ENCODE measurements around the gene FGFRL1.
A peak's percentile ranks its signal among the peaks of the same experiment; 100 is the strongest.
"Not testable (repeated sequence)": the region's sequence is repeated elsewhere in the genome, so short reads cannot be mapped to it uniquely, and the experiment has no call there.

FGFRL1 gene

DNA sequence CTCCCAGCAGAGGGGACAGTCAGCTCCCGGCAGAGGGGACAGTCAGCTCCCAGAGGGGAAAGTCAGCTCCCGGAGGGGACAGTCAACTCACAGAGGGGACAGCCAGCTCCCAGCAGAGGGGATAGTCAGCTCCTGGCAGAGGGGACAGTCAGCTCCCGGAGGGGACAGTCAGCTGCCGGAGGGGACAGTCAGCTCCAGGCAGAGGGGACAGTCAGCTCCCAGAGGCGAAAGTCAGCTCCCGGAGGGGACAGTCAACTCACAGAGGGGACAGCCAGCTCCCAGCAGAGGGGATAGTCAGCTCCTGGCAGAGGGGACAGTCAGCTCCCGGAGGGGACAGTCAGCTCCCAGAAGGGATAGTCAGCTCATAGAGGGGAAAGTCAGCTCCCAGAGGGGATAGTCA is 42.5 kb downstream of the FGFRL1 start:
- Histone ChIP-seq H3K27me3 (ENCODE audit: control insufficient read depth in 2 of 2, insufficient read depth in 2 of 2, low read length in 2 of 2) (peaks cover 15 to 32% of the 10 kb centered on the region in 2 donors), H3K4me1 (ENCODE audit: control insufficient read depth in 2 of 2, insufficient read depth in 2 of 2, low read length in 2 of 2) (peaks cover 7 to 16% of the 10 kb centered on the region in 2 donors)
- H3K36me3 ChIP-seq (ENCODE audit: control insufficient read depth in 2 of 2, insufficient read depth in 2 of 2, low read length in 2 of 2); H3K9ac ChIP-seq (ENCODE audit: low read depth in 1 of 2, low read length in 2 of 2); H3K9me3 ChIP-seq (ENCODE audit: control insufficient read depth in 2 of 2, low read length in 2 of 2); H3K4me3 ChIP-seq (ENCODE audit: low read length in 2 of 2); H3K27ac ChIP-seq (ENCODE audit: low read depth in 2 of 2, low read length in 2 of 2): not testable (repeated sequence)

DNA sequence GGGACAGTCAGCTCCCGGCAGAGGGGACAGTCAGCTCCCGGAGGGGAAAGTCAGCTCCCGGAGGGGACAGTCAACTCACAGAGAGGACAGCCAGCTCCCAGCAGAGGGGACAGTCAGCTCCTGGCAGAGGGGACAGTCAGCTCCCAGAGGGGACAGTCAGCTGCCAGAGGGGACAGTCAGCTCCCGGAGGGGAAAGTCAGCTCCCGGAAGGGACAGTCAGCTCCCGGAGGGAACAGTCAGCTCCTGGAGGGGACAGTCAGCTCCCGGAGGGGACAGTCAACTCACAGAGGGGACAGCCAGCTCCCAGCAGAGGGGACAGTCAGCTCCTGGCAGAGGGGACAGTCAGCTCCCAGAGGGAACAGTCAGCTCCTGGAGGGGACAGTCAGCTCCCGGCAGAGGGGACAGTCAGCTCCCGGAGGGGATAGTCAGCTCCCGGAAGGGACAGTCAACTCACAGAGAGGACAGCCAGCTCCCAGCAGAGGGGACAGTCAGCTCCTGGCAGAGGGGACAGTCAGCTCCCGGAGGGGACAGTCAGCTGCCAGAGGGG is 43.3 kb downstream of the FGFRL1 start:
- not testable (repeated sequence) for H3K4me3 ChIP-seq (ENCODE audit: low read length in 2 of 2); H3K9ac ChIP-seq (ENCODE audit: low read depth in 1 of 2, low read length in 2 of 2); H3K27ac ChIP-seq (ENCODE audit: low read depth in 2 of 2, low read length in 2 of 2); H3K36me3 ChIP-seq (ENCODE audit: control insufficient read depth in 2 of 2, insufficient read depth in 2 of 2, low read length in 2 of 2); H3K9me3 ChIP-seq (ENCODE audit: control insufficient read depth in 2 of 2, low read length in 2 of 2)
- Histone ChIP-seq H3K4me1 (ENCODE audit: control insufficient read depth in 2 of 2, insufficient read depth in 2 of 2, low read length in 2 of 2) (peaks cover 9 to 20% of the 10 kb centered on the region in 2 donors), H3K27me3 (ENCODE audit: control insufficient read depth in 2 of 2, insufficient read depth in 2 of 2, low read length in 2 of 2) (peaks cover 15 to 32% of the 10 kb centered on the region in 2 donors)

DNA sequence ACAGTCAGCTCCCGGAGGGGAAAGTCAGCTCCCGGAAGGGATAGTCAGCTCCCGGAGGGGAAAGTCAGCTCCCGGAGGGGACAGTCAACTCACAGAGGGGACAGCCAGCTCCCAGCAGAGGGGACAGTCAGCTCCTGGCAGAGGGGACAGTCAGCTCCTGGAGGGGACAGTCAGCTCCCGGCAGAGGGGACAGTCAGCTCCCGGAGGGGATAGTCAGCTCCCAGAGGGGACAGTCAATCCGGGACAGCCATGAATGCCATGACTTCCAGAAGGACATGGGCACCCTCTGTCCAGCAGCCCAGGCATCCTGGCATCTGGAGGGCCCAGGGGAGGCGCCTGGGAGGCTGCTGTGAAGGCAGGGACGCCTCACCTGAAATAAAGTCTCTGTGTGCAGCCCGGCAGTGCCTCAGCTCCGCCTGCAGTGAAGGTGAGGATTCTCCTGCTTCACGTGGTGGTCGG is 43.8 kb downstream of the FGFRL1 start:
- H3K9ac ChIP-seq (ENCODE audit: low read depth in 1 of 2, low read length in 2 of 2) = peak overlapping the region in 1 of 2 donors; percentile 24
- H3K4me3 ChIP-seq (ENCODE audit: low read length in 2 of 2) = peak overlapping the region; percentile 22 to 57
- H3K4me1 ChIP-seq (ENCODE audit: control insufficient read depth in 2 of 2, insufficient read depth in 2 of 2, low read length in 2 of 2) = peaks cover 9 to 20% of the 10 kb centered on the region in 2 donors
- H3K9me3 ChIP-seq (ENCODE audit: control insufficient read depth in 2 of 2, low read length in 2 of 2); H3K36me3 ChIP-seq (ENCODE audit: control insufficient read depth in 2 of 2, insufficient read depth in 2 of 2, low read length in 2 of 2): not testable (repeated sequence)
- peaks cover 15 to 32% of the 10 kb centered on the region in 2 donors for H3K27me3 ChIP-seq (ENCODE audit: control insufficient read depth in 2 of 2, insufficient read depth in 2 of 2, low read length in 2 of 2)
- peak overlapping the region in 1 of 2 donors; percentile 43 for H3K27ac ChIP-seq (ENCODE audit: low read depth in 2 of 2, low read length in 2 of 2)

DNA sequence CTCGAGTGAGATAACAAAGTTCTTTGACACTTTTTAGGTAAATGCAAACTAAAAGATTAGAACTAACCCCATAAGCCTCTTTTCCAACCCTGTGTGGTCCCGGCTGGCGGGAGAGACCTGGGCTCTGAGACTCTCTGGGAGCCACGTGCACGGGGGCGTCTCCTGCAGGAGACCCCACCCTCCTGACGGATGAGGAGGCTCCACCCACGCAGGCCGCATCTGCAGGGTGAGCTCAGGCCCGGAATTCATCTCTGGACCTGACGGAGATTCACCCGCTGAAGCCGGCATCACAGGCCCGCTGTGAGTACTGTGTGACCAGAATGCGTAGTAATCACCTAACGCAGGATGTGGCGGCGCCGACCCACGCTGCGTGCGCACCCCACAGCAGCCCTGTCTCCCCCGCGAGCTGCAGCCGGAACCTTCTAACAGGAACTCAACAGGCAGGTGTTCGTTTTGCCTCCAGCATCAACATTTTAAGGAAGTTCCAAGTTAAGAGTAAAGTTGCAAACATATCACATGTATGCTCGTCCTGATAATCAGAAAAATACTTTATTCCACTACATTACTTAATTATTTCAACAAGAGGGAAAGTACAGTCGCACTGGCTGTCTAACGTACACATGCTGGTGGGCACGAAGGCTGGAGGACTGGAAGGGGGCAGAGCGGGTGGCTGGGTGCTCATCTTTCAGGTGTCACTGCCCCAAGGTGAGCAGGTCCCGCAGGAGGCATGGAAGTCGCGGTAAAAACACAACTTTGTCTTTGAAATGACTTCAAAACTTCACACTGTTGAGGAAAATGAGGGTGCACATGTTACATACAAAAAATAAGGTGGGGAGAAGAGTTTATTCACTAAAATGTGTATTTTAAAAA is 44.5 kb downstream of the FGFRL1 start:
- H3K4me3 ChIP-seq (ENCODE audit: low read length in 2 of 2) = peak overlapping the region; percentile 22 to 57

DNA sequence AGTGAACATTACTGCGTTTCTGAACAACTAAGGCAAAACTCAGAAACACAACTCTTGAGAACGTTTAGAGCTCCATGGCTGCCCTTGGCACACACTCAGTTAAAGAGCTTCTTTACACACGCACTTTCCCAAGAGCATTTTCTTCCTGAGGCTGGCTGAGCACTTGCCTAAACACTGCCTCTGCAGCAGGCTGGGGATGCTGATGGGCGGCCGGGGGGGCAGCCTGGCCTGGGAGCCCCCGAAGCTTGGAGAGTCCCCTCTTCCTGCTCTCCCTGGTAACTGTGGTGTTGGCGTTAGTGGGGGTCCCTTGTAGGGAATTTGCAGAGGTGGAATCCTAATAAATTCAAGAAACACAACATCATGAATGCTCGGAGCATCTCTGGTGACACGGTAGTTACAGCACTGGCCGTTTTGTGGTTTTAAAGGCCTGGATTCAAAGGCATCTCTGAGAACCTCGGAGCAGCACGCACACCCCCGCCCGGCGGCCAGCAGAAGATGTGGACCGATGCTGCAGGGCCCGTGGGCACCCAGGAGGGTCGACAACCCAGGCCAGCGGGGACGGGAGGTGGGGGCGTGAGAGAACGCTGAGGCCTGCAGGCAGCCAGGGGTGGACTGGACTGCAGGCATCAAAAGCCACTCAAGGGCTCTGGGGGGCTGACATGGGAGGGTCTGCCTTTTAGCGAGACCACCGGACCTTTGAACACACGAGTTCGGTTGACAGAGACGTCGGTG is 45.4 kb downstream of the FGFRL1 start:
- Histone ChIP-seq H3K9ac (ENCODE audit: low read depth in 1 of 2, low read length in 2 of 2) (no peak overlapping the region), H3K9me3 (ENCODE audit: control insufficient read depth in 2 of 2, low read length in 2 of 2) (no peaks in the 10 kb centered on the region), H3K4me1 (ENCODE audit: control insufficient read depth in 2 of 2, insufficient read depth in 2 of 2, low read length in 2 of 2) (peaks cover 9 to 20% of the 10 kb centered on the region in 2 donors), H3K4me3 (ENCODE audit: low read length in 2 of 2) (no peak overlapping the region), H3K27me3 (ENCODE audit: control insufficient read depth in 2 of 2, insufficient read depth in 2 of 2, low read length in 2 of 2) (peaks cover 15 to 32% of the 10 kb centered on the region in 2 donors), H3K27ac (ENCODE audit: low read depth in 2 of 2, low read length in 2 of 2) (peak overlapping the region; percentile 16 to 58), H3K36me3 (ENCODE audit: control insufficient read depth in 2 of 2, insufficient read depth in 2 of 2, low read length in 2 of 2) (no peaks in the 10 kb centered on the region)

More for the DNA sequence above, 44.5 kb downstream of the FGFRL1 start:
- Histone ChIP-seq H3K9ac (ENCODE audit: low read depth in 1 of 2, low read length in 2 of 2) (peak overlapping the region in 1 of 2 donors; percentile 24), H3K27me3 (ENCODE audit: control insufficient read depth in 2 of 2, insufficient read depth in 2 of 2, low read length in 2 of 2) (peaks cover 15 to 32% of the 10 kb centered on the region in 2 donors), H3K9me3 (ENCODE audit: control insufficient read depth in 2 of 2, low read length in 2 of 2) (no peaks in the 10 kb centered on the region), H3K4me1 (ENCODE audit: control insufficient read depth in 2 of 2, insufficient read depth in 2 of 2, low read length in 2 of 2) (peaks cover 9 to 20% of the 10 kb centered on the region in 2 donors), H3K27ac (ENCODE audit: low read depth in 2 of 2, low read length in 2 of 2) (peak overlapping the region; percentile 11 to 43), H3K36me3 (ENCODE audit: control insufficient read depth in 2 of 2, insufficient read depth in 2 of 2, low read length in 2 of 2) (no peaks in the 10 kb centered on the region)

DNA sequence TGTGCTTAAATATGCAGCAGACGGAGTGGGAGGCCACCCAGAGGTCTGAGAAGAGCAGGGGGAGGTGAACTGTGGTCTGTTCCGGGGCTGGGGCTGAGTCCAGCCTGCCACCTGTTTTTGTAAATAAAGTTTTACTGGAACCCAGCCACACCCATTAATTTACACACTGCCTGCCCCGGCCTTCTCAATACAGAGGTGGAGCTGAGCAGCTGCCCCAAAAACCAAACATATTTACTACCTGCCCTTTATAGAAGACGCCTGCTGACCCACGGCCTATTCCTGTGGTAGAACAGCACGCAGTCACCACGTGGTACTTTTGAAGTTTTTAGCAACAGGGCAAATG is 45.9 kb downstream of the FGFRL1 start:
- Histone ChIP-seq H3K4me3 (ENCODE audit: low read length in 2 of 2) (no peak overlapping the region), H3K36me3 (ENCODE audit: control insufficient read depth in 2 of 2, insufficient read depth in 2 of 2, low read length in 2 of 2) (no peaks in the 10 kb centered on the region), H3K9ac (ENCODE audit: low read depth in 1 of 2, low read length in 2 of 2) (no peak overlapping the region), H3K27ac (ENCODE audit: low read depth in 2 of 2, low read length in 2 of 2) (peak overlapping the region; percentile 16 to 58), H3K4me1 (ENCODE audit: control insufficient read depth in 2 of 2, insufficient read depth in 2 of 2, low read length in 2 of 2) (peaks cover 9 to 20% of the 10 kb centered on the region in 2 donors), H3K27me3 (ENCODE audit: control insufficient read depth in 2 of 2, insufficient read depth in 2 of 2, low read length in 2 of 2) (peaks cover 15 to 28% of the 10 kb centered on the region in 2 donors), H3K9me3 (ENCODE audit: control insufficient read depth in 2 of 2, low read length in 2 of 2) (no peaks in the 10 kb centered on the region)

DNA sequence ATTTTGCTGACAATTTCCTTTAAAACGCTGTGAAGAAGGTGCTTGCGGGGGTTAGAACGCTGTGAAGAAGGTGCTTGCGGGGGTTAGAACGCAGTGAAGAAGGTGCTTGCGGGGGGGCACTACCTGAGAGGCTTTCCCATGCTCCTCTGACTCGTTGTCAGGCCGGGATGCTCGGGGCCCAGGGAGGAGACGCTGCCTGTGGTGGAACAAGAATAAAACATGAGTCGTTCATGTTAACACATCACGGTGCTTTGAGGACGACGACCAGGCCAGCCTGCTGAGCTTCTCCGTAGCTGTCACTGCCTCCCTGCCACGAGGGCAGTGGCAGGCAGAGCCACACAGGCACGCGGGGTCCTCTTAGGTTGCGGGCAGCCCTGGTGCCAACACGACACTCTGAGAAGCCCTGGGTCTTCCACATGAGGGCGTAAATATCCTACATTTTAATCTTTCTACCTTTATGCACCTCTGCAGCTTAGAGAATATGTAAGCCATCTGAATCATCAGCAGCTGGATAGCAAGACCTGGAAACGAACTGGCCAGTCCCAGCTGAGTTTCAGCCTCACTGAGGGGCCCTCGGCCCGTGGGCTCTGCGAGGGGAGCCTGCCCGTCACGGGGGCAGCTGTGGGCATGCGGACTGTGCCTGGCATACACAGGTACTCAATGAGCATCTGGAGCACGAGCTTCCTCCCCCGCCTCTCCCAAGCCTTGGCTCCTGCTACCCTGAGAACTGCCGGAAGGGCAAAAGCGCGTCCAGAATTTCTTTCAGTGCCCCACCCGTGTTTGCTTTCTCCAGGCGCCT is 47.0 kb downstream of the FGFRL1 start:
- Histone ChIP-seq H3K36me3 (ENCODE audit: control insufficient read depth in 2 of 2, insufficient read depth in 2 of 2, low read length in 2 of 2) (no peaks in the 10 kb centered on the region), H3K9ac (ENCODE audit: low read depth in 1 of 2, low read length in 2 of 2) (no peak overlapping the region), H3K27me3 (ENCODE audit: control insufficient read depth in 2 of 2, insufficient read depth in 2 of 2, low read length in 2 of 2) (peaks cover 11 to 24% of the 10 kb centered on the region in 2 donors), H3K9me3 (ENCODE audit: control insufficient read depth in 2 of 2, low read length in 2 of 2) (no peaks in the 10 kb centered on the region), H3K4me3 (ENCODE audit: low read length in 2 of 2) (no peak overlapping the region), H3K4me1 (ENCODE audit: control insufficient read depth in 2 of 2, insufficient read depth in 2 of 2, low read length in 2 of 2) (peaks cover 9 to 18% of the 10 kb centered on the region in 2 donors), H3K27ac (ENCODE audit: low read depth in 2 of 2, low read length in 2 of 2) (peak overlapping the region in 1 of 2 donors; percentile 59)

DNA sequence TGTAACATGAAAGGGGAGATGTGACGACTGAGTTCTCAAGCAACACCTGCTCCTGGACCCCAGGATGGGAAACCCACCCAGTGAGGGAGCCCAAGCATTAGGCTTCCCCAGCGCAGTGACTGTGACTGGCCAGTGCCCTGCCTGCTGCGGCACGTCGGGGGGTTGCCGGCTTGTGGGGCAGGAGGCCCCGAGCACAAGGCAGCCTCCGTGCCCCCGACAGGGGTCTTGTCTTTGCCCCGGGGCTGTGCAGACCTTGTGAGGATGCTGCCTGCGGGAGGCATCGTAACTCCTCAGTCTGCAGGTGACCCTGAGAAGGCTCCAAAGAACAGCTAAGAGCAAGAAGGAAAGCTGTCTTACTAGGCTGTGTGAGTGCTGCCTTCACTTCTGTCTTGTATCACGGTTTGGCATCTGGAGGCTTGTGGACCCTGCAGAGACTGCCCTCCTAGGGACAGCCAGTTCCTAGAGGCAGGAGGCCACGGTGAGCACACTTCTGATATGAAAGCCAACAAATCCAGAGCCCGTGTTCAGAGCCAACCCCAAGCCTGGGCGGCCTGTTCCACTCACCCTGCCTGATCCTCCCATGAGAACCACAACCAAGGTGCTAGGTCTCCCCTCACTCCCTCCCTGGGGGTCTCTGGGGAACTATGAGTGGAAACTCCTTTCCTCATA is 47.7 kb downstream of the FGFRL1 start:
- H3K4me3 ChIP-seq (ENCODE audit: low read length in 2 of 2) = no peak overlapping the region
- no peaks in the 10 kb centered on the region for H3K9me3 ChIP-seq (ENCODE audit: control insufficient read depth in 2 of 2, low read length in 2 of 2)
- H3K9ac ChIP-seq (ENCODE audit: low read depth in 1 of 2, low read length in 2 of 2) = no peak overlapping the region
- peaks cover 9 to 18% of the 10 kb centered on the region in 2 donors for H3K4me1 ChIP-seq (ENCODE audit: control insufficient read depth in 2 of 2, insufficient read depth in 2 of 2, low read length in 2 of 2)
- H3K27ac ChIP-seq (ENCODE audit: low read depth in 2 of 2, low read length in 2 of 2) = peak overlapping the region in 1 of 2 donors; percentile 59
- H3K27me3 ChIP-seq (ENCODE audit: control insufficient read depth in 2 of 2, insufficient read depth in 2 of 2, low read length in 2 of 2) = peaks cover 11 to 24% of the 10 kb centered on the region in 2 donors
- no peaks in the 10 kb centered on the region for H3K36me3 ChIP-seq (ENCODE audit: control insufficient read depth in 2 of 2, insufficient read depth in 2 of 2, low read length in 2 of 2)

DNA sequence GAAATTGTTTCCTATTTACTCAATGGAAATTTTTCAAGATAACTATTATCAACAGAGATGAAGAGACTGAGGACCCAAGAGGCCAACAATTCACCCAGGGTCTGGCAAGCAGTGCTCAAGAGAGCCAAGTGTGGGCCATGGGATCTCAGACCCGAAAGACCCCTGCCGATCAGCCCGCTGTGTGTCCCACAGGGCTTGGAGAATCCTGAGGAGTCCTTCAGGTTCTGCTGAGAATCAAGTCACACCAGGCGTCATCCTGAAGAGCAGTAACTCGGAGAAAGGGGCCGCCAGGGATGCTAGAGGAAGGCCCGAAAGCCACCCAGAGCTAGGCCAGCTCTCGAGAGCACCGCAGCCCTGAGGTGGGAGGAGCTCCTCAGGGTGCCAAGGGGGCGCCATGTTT is 48.7 kb downstream of the FGFRL1 start:
- Histone ChIP-seq H3K9ac (ENCODE audit: low read depth in 1 of 2, low read length in 2 of 2) (no peak overlapping the region), H3K27me3 (ENCODE audit: control insufficient read depth in 2 of 2, insufficient read depth in 2 of 2, low read length in 2 of 2) (peaks cover 11 to 24% of the 10 kb centered on the region in 2 donors), H3K9me3 (ENCODE audit: control insufficient read depth in 2 of 2, low read length in 2 of 2) (no peaks in the 10 kb centered on the region), H3K27ac (ENCODE audit: low read depth in 2 of 2, low read length in 2 of 2) (no peak overlapping the region), H3K36me3 (ENCODE audit: control insufficient read depth in 2 of 2, insufficient read depth in 2 of 2, low read length in 2 of 2) (no peaks in the 10 kb centered on the region), H3K4me1 (ENCODE audit: control insufficient read depth in 2 of 2, insufficient read depth in 2 of 2, low read length in 2 of 2) (peaks cover 9 to 18% of the 10 kb centered on the region in 2 donors), H3K4me3 (ENCODE audit: low read length in 2 of 2) (no peak overlapping the region)

Data from mucosa of rectum (tissue), 2 donors.